SK-N-SH treated with all-trans-retinoic acid at 6 μM for 48 hours (cell line): ENCODE measurements around the gene ZNF426.

Experiments
- ARNTL ChIP-seq: fragments of 450-650 bp; formaldehyde crosslinking; IDR thresholded peaks from 2 replicates; pipeline ENCODE4 v1.5.0; 2020; ENCODE audit warnings: low read depth, mild to moderate bottlenecking, moderate library complexity, borderline replicate concordance
- CSDC2 ChIP-seq: fragments of 250-450 bp; sonication (Bioruptor Pico); IDR thresholded peaks from 2 replicates; pipeline ENCODE4 v1.5.0; 2020; ENCODE audit warnings: mild to moderate bottlenecking, moderate library complexity
- GLIS3 ChIP-seq: fragments of 250-450 bp; sonication (Bioruptor Pico); IDR thresholded peaks from 2 replicates; pipeline ENCODE4 v1.5.0; 2020; ENCODE audit warnings: mild to moderate bottlenecking, moderate library complexity
- ISL1 ChIP-seq: fragments of 250-450 bp; sonication (Bioruptor Pico); IDR thresholded peaks from 2 replicates; pipeline ENCODE4 v2.1.2; 2022; ENCODE audit warnings: mild to moderate bottlenecking, moderate library complexity
- TCF4 ChIP-seq: fragments of 250-450 bp; sonication (Bioruptor Pico); IDR thresholded peaks from 2 replicates; pipeline ENCODE4 v1.8.0; 2021; ENCODE audit warnings: mild to moderate bottlenecking, moderate library complexity, borderline replicate concordance
- ZC3H10 ChIP-seq: fragments of 250-450 bp; sonication (Bioruptor Pico); IDR thresholded peaks from 2 replicates; pipeline ENCODE4 v1.5.1; 2021; ENCODE audit warnings: mild to moderate bottlenecking, moderate library complexity
- ZFP3 ChIP-seq: fragments of 250-450 bp; sonication (Bioruptor Pico); IDR thresholded peaks from 2 replicates; pipeline ENCODE4 v1.5.0; 2020; ENCODE audit warnings: mild to moderate bottlenecking, moderate library complexity
- ZFP30 ChIP-seq: fragments of 450-650 bp; formaldehyde crosslinking; IDR thresholded peaks from 2 replicates; pipeline ENCODE4 v1.5.0; 2022; ENCODE audit warnings: mild to moderate bottlenecking, moderate library complexity
- ZNF70 ChIP-seq: fragments of 450-650 bp; formaldehyde crosslinking; IDR thresholded peaks from 2 replicates; pipeline ENCODE4 v1.5.0; 2020; ENCODE audit warnings: mild to moderate bottlenecking, moderate library complexity
- TF ChIP-seq, protein P1 (sequence below): fragments of 250-450 bp; sonication (Bioruptor Pico); IDR thresholded peaks from 2 replicates; pipeline ENCODE4 v1.8.0; 2020; ENCODE audit warnings: mild to moderate bottlenecking, moderate library complexity, borderline replicate concordance
- TF ChIP-seq, protein P2 (sequence below): fragments of 250-450 bp; sonication (Bioruptor Pico); IDR thresholded peaks from 2 replicates; pipeline ENCODE4 v1.5.1; 2020; ENCODE audit warnings: low read depth, mild to moderate bottlenecking, moderate library complexity
- TF ChIP-seq, protein P3 (sequence below): fragments of 250-450 bp; sonication (Bioruptor Pico); IDR thresholded peaks from 2 replicates; pipeline ENCODE4 v1.5.0; 2020; ENCODE audit warnings: mild to moderate bottlenecking, moderate library complexity

DNA sequence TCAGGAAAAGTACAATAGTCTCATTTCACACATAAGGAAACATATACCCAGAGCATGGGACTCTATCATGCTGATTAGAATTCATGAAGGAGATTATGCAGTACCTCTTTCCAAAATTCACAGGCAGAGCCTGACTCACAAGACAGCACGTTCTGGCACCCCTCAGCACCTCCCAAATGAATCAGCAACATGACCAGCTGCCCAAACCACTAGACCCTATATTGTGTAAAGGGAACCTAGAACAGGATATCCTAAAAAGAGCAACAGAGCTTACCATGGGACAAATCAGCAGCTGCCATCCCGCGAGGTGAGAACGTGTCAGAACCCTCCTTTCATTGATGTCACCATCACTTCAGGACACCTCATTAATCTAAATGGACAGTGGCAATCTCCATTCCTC, 2.5 kb downstream of the ZNF426 start:
- TF ChIP-seq ARNTL (CRISPR knock-in tag) (no peak), CSDC2 (CRISPR knock-in tag) (no peak), ZFP3 (CRISPR knock-in tag) (no peak), GLIS3 (CRISPR knock-in tag) (no peak), ZC3H10 (no peak), ZNF70 (CRISPR knock-in tag) (no peak), ZFP30 (CRISPR knock-in tag) (no peak), TCF4 (CRISPR knock-in tag) (no peak), ISL1 (CRISPR knock-in tag) (no peak)
- TF ChIP-seq, protein P1, sequence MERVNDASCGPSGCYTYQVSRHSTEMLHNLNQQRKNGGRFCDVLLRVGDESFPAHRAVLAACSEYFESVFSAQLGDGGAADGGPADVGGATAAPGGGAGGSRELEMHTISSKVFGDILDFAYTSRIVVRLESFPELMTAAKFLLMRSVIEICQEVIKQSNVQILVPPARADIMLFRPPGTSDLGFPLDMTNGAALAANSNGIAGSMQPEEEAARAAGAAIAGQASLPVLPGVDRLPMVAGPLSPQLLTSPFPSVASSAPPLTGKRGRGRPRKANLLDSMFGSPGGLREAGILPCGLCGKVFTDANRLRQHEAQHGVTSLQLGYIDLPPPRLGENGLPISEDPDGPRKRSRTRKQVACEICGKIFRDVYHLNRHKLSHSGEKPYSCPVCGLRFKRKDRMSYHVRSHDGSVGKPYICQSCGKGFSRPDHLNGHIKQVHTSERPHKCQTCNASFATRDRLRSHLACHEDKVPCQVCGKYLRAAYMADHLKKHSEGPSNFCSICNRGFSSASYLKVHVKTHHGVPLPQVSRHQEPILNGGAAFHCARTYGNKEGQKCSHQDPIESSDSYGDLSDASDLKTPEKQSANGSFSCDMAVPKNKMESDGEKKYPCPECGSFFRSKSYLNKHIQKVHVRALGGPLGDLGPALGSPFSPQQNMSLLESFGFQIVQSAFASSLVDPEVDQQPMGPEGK (CRISPR knock-in tag), result no peak
- TF ChIP-seq, protein P2, sequence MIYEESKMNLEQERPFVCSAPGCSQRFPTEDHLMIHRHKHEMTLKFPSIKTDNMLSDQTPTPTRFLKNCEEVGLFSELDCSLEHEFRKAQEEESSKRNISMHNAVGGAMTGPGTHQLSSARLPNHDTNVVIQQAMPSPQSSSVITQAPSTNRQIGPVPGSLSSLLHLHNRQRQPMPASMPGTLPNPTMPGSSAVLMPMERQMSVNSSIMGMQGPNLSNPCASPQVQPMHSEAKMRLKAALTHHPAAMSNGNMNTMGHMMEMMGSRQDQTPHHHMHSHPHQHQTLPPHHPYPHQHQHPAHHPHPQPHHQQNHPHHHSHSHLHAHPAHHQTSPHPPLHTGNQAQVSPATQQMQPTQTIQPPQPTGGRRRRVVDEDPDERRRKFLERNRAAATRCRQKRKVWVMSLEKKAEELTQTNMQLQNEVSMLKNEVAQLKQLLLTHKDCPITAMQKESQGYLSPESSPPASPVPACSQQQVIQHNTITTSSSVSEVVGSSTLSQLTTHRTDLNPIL (CRISPR knock-in tag), result no peak
- TF ChIP-seq, protein P3, sequence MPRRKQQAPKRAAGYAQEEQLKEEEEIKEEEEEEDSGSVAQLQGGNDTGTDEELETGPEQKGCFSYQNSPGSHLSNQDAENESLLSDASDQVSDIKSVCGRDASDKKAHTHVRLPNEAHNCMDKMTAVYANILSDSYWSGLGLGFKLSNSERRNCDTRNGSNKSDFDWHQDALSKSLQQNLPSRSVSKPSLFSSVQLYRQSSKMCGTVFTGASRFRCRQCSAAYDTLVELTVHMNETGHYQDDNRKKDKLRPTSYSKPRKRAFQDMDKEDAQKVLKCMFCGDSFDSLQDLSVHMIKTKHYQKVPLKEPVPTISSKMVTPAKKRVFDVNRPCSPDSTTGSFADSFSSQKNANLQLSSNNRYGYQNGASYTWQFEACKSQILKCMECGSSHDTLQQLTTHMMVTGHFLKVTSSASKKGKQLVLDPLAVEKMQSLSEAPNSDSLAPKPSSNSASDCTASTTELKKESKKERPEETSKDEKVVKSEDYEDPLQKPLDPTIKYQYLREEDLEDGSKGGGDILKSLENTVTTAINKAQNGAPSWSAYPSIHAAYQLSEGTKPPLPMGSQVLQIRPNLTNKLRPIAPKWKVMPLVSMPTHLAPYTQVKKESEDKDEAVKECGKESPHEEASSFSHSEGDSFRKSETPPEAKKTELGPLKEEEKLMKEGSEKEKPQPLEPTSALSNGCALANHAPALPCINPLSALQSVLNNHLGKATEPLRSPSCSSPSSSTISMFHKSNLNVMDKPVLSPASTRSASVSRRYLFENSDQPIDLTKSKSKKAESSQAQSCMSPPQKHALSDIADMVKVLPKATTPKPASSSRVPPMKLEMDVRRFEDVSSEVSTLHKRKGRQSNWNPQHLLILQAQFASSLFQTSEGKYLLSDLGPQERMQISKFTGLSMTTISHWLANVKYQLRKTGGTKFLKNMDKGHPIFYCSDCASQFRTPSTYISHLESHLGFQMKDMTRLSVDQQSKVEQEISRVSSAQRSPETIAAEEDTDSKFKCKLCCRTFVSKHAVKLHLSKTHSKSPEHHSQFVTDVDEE, result no peak
